WI38 (cell line): Measurements from ENCODE around the gene CDC42BPA.

Experiments used
- H3K4me3 ChIP-seq: 2 replicates; pipeline ENCODE4 v1.5.1; 2011; ENCODE audit warnings: low read depth, mild to moderate bottlenecking, control low read depth, low read length
- TF ChIP-seq, protein P1 (sequence below): IDR thresholded peaks from 2 replicates; pipeline ENCODE4 v1.5.1; 2012; ENCODE audit warnings: low read depth, mild to moderate bottlenecking, control low read depth, low read length

CDC42BPA gene

DNA sequence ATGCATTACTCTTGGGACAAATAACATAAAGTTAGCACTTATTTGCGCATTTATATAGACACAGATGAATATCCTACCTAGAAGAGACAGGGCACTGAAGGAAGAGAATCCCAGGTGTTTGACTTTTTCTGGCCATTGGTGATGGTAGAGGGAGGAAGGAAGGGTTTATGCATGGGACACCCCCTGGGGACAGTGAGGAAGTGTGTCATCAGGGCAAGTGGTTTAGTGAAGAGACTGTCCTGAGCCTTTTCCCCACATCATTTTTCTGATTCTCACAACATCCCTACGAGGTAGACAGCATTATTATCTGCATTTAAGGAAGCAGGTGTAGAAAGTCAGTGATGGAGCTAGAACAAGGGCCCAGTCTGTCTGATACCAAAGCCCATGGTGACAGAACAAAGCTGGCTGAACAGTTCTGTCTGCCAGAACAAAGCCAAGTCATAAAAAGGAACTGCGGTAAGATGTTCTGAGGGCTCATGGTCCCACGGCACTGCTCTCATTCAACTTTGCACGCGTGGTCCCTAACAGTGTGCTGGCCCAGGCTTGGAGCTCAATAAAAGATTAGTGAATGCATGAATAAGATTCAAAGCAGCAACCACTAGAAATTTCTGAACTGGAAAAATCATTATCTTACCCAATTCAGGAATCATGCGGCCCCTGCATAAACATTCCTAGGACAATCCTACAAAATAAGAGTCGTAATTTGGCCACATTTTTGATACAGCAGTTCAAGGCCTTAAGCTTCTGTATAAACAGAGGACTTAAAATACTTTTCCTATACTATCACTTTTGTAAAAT, 12.2 kb upstream of the CDC42BPA start:
- TF ChIP-seq, protein P1, sequence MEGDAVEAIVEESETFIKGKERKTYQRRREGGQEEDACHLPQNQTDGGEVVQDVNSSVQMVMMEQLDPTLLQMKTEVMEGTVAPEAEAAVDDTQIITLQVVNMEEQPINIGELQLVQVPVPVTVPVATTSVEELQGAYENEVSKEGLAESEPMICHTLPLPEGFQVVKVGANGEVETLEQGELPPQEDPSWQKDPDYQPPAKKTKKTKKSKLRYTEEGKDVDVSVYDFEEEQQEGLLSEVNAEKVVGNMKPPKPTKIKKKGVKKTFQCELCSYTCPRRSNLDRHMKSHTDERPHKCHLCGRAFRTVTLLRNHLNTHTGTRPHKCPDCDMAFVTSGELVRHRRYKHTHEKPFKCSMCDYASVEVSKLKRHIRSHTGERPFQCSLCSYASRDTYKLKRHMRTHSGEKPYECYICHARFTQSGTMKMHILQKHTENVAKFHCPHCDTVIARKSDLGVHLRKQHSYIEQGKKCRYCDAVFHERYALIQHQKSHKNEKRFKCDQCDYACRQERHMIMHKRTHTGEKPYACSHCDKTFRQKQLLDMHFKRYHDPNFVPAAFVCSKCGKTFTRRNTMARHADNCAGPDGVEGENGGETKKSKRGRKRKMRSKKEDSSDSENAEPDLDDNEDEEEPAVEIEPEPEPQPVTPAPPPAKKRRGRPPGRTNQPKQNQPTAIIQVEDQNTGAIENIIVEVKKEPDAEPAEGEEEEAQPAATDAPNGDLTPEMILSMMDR = no peak

GRCh38 chr1:227328405-227329019, 10.2 kb upstream of the CDC42BPA start:
- TF ChIP-seq, protein P1 = no peak
- no peak overlapping the region for H3K4me3 ChIP-seq

More for the DNA sequence above, 12.2 kb upstream of the CDC42BPA start:
- no peak overlapping the region for H3K4me3 ChIP-seq

DNA sequence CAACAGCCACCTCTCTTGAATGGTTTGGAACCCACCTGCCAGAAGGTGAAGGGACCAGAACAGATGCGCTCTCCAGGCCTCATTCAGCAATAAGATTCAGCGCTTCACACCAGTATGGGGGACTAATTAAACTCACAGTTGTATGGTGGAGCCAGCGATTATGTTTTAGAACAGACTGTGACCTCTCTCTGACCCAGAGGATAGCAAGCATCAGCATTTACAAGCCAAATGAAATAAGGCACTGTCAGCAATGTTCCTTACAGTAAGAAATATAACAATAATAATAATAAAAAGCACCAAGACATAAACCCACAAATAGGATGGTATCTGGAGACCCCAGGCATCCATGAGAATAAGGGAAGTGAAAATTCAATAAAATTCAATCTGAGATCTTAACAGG, 6.9 kb upstream of the CDC42BPA start:
- TF ChIP-seq, protein P1 = no peak
- H3K4me3 ChIP-seq = no peak overlapping the region

DNA sequence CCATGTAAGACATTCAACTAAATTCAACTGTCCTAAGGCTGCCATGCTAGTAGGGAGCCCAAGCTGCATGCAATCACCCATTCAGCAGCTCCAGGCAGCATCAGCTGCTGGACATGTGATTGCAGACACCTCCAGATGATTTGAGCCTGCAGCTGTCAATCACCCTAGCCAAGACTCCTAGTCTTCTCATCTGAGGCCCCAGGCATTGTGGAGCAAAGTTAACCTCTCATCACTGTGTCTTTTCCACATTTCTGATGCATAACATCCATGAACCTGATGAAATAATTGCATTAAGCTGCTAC, 5.6 kb upstream of the CDC42BPA start:
- H3K4me3 ChIP-seq = no peak overlapping the region

DNA sequence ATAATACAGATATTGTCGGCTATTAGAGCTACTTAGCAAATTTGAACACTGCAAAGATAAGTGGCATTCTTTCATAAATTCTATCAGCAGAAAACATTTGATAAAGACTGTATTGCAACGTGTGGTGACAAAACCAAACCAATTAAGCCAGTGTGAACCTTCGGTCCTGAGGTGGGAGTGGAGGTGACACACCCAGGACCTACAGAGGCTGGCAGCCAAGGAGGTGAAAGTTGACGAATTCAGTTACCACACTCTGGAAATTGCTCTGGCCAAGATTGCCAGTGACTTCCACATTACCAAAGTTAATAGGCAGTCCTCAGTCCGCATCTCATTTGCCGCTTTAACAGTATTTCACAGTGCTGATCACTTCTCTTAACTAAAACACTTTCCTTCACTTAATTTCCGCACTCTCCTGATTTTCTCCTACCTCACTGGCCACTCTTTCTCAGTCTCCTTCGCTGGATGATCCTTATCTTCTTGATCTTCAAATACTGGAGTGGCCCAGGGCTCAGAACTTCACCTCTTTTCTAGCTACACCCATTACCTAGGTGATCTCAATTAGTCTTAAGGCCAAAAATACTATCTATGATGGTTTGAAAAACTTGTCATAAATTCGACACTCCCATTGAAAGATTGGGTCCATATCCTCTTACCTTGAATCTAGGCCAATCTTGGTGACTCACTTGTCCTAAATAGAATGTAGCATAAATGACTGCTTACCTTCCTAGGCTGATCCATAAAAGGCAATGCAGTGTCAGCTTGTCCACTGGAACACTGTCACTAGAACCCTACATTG, 5.1 kb upstream of the CDC42BPA start:
- TF ChIP-seq, protein P1 = no peak

More for the DNA sequence above, 5.6 kb upstream of the CDC42BPA start:
- TF ChIP-seq, protein P1 = no peak

DNA sequence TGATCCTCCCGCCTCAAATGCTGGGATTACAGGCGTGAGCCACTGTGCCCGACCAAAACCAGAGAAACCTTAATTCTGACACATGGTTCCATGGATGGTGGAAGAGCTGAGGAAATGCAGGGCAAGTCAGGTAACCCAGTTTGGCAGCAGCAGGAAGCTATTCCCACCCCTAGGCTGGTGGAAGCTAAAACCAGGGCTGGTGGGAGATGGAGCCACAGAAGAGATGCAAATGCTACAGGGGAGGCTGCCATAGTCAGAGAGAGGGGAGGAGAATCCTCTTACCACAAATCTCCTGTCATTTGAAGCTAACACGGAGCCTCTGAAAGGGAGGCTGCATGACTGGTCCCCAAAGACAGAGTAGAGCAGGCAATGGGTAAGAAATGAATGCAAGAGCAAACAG, 4.1 kb upstream of the CDC42BPA start:
- TF ChIP-seq, protein P1 = no peak
- H3K4me3 ChIP-seq = no peak overlapping the region

More for the DNA sequence above, 5.1 kb upstream of the CDC42BPA start:
- no peak overlapping the region for H3K4me3 ChIP-seq
